IMR-90 (cell line): ENCODE data around the gene NKAIN2. TPM values are rescaled to one million over a fixed set of nuclear protein-coding genes. Genes with fewer than 3 reads are reported as not detected.
"Not testable (repeated sequence)": the region's sequence is repeated elsewhere in the genome, so short reads cannot be mapped to it uniquely, and the experiment has no call there.

Experiments
- ATAC-seq: fragments of 200-7000 bp; cut with Tn5 transposase; 2 replicates; pipeline ENCODE4 v1.9.1; 2020; ENCODE audit warnings: low read depth, mild to moderate bottlenecking, moderate library complexity
- BruUV-seq: library from RNA; stranded (reverse); fragments of 400-500 nt; replicated peaks from 2 replicates; lab custom pipeline; 2021; lab: Mats Ljungman, UMichigan
- CTCF ChIA-PET: fragments of 300-600 bp; formaldehyde crosslinking; extraction: SDS; loops from one replicate; lab custom pipeline; 2021; ENCODE audit warnings: antibody characterized with exemption; lab: Yijun Ruan, JAX
- POLR2A ChIA-PET: fragments of 300-600 bp; sonication (Branson Sonifier 250); formaldehyde crosslinking; loops from one replicate; lab custom pipeline; 2022; ENCODE audit warnings: antibody characterized with exemption; ENCODE audit not compliant: unreplicated experiment; lab: Charles Lee
- DNase-seq: peaks from one replicate; pipeline ENCODE4 v3.0.0; 2013
- H2AFZ ChIP-seq: replicated peaks from 2 replicates; pipeline ENCODE3; 2013; ENCODE audit warnings: low read length, mild to moderate bottlenecking; ENCODE audit not compliant: poor library complexity
- H2AK5ac ChIP-seq: 2 replicates; pipeline ENCODE4 v1.6.1; 2013; ENCODE audit warnings: low read depth, low read length, inconsistent platforms
- H2AK9ac ChIP-seq: replicated peaks from 2 replicates; pipeline ENCODE3; 2013; ENCODE audit warnings: mild to moderate bottlenecking, low read depth, low read length, moderate library complexity; ENCODE audit not compliant: poor library complexity
- H2BK120ac ChIP-seq: 2 replicates; pipeline ENCODE4 v1.6.1; 2013; ENCODE audit warnings: low read depth, low read length, inconsistent platforms
- H2BK15ac ChIP-seq: 3 replicates; pipeline ENCODE4 v1.6.1; 2013; ENCODE audit warnings: low read depth, low read length, inconsistent platforms
- H2BK20ac ChIP-seq: 2 replicates; pipeline ENCODE4 v1.6.1; 2013; ENCODE audit warnings: low read depth, mild to moderate bottlenecking, inconsistent platforms, low read length, moderate library complexity
- H2BK5ac ChIP-seq: 2 replicates; pipeline ENCODE4 v1.6.1; 2013; ENCODE audit warnings: mild to moderate bottlenecking, low read depth, low read length, inconsistent platforms; ENCODE audit not compliant: poor library complexity, severe bottlenecking
- H3K14ac ChIP-seq: replicated peaks from 2 replicates; pipeline ENCODE4 v1.6.1; 2013; ENCODE audit warnings: low read depth, low read length, inconsistent platforms
- H3K18ac ChIP-seq: 2 replicates; pipeline ENCODE4 v1.6.1; 2013; ENCODE audit warnings: low read depth, low read length, control low read depth
- H3K23ac ChIP-seq: 2 replicates; pipeline ENCODE4 v1.6.1; 2013; ENCODE audit warnings: low read depth, low read length, inconsistent platforms
- H3K27ac ChIP-seq: 2 replicates; pipeline ENCODE4 v1.5.1; 2013; ENCODE audit warnings: mild to moderate bottlenecking, control low read depth, low read length; ENCODE audit not compliant: insufficient read depth
- H3K27me3 ChIP-seq: 2 replicates; pipeline ENCODE4 v1.6.1; 2013; ENCODE audit warnings: low read length; ENCODE audit not compliant: control insufficient read depth, insufficient read depth
- H3K36me3 ChIP-seq: 2 replicates; pipeline ENCODE4 v1.6.1; 2013; ENCODE audit warnings: low read length, mixed read lengths; ENCODE audit not compliant: control insufficient read depth, insufficient read depth
- H3K4ac ChIP-seq: 2 replicates; pipeline ENCODE4 v1.6.1; 2013; ENCODE audit warnings: low read depth, low read length, inconsistent platforms
- H3K4me1 ChIP-seq: 2 replicates; pipeline ENCODE4 v1.6.1; 2013; ENCODE audit warnings: low read length, mixed read lengths; ENCODE audit not compliant: control insufficient read depth, insufficient read depth
- H3K4me2 ChIP-seq: 2 replicates; pipeline ENCODE4 v1.6.1; 2013; ENCODE audit warnings: low read depth, mild to moderate bottlenecking, control low read depth, low read length, moderate library complexity
- H3K4me3 ChIP-seq: 2 replicates; pipeline ENCODE4 v1.5.1; 2013; ENCODE audit warnings: low read depth, mild to moderate bottlenecking, control low read depth, low read length, moderate library complexity; ENCODE audit not compliant: insufficient read depth
- H3K56ac ChIP-seq: 2 replicates; pipeline ENCODE4 v1.6.1; 2013; ENCODE audit warnings: low read length, inconsistent platforms; ENCODE audit not compliant: insufficient read depth; ENCODE audit errors: extremely low read depth
- H3K79me1 ChIP-seq, 2 experiments: 2 replicates each; pipeline ENCODE4 v1.6.1; 2013; ENCODE audit warnings: low read length in 2 of 2, inconsistent platforms in 1 of 2, low read depth in 1 of 2
- H3K9ac ChIP-seq: 2 replicates; pipeline ENCODE4 v1.6.1; 2013; ENCODE audit warnings: low read depth, low read length, control low read depth
- H3K9me1 ChIP-seq: 2 replicates; pipeline ENCODE4 v1.6.1; 2013; ENCODE audit warnings: low read length, inconsistent platforms; ENCODE audit not compliant: insufficient read depth
- H3K9me3 ChIP-seq: 2 replicates; pipeline ENCODE4 v1.6.1; 2013; ENCODE audit warnings: low read length; ENCODE audit not compliant: control insufficient read depth, insufficient read depth
- H4K20me1 ChIP-seq: 2 replicates; pipeline ENCODE4 v1.6.1; 2013; ENCODE audit warnings: low read length, inconsistent platforms; ENCODE audit not compliant: insufficient read depth
- H4K5ac ChIP-seq: 2 replicates; pipeline ENCODE4 v1.6.1; 2013; ENCODE audit warnings: mild to moderate bottlenecking, low read depth, low read length, control low read depth
- H4K8ac ChIP-seq, 2 experiments: 2 replicates each; pipeline ENCODE4 v1.6.1; 2013; ENCODE audit warnings: low read depth in 2 of 2, low read length in 2 of 2, control low read depth in 1 of 2, inconsistent platforms in 1 of 2
- H4K91ac ChIP-seq: 2 replicates; pipeline ENCODE4 v1.6.1; 2013; ENCODE audit warnings: low read depth, low read length, inconsistent platforms; ENCODE audit not compliant: insufficient read depth
- WGBS, 2 experiments: methylation state at CpG; one replicate each; pipeline versions ENCODE4 v1.1.5 to v1.1.7; 2013; ENCODE audit warnings: missing lambda C conversion rate in 2 of 2; ENCODE audit not compliant: insufficient read length in 1 of 2; ENCODE audit errors: extremely low coverage in 2 of 2; 5-methylcytosine and 5-hydroxymethylcytosine counted together
- dilution Hi-C: fragments of 300-500 bp; cut with HindIII; formaldehyde crosslinking; loops from one replicate; pipeline ENCODE4 v1.14.3; 2018; ENCODE audit warnings: low sequenced_read_pairs; ENCODE audit not compliant: unreplicated experiment
- in situ Hi-C: fragments of 300-500 bp; cut with MboI; formaldehyde crosslinking; loops from 3 replicates; pipeline ENCODE4 v1.14.3; 2019; ENCODE audit warnings: low sequenced_read_pairs, inconsistent platforms, mixed read lengths
- intact Hi-C: fragments of 100-400 bp; cut with micrococcal nuclease; formaldehyde crosslinking; loops from 2 replicates; pipeline ENCODE4 v1.10.0; 2022
- polyA plus RNA-seq, 3 experiments: library from polyadenylated mRNA; depleted of rRNA; stranded (reverse); fragments of >200 nt; gene quantifications; 2 replicates each; pipeline ENCODE4 v1.2.3, GENCODE V29; 2012; ENCODE audit warnings: low replicate concordance in 1 of 3
- total RNA-seq: library from RNA; depleted of rRNA; stranded (reverse); fragments of >200 nt; gene quantifications from 2 replicates; pipeline ENCODE4 v1.2.3, GENCODE V29; 2012

Gene NKAIN2
- total and polyA plus RNA-seq, 2 of the 4 experiments (the other 2 are of a cell fraction) = not detected

DNA sequence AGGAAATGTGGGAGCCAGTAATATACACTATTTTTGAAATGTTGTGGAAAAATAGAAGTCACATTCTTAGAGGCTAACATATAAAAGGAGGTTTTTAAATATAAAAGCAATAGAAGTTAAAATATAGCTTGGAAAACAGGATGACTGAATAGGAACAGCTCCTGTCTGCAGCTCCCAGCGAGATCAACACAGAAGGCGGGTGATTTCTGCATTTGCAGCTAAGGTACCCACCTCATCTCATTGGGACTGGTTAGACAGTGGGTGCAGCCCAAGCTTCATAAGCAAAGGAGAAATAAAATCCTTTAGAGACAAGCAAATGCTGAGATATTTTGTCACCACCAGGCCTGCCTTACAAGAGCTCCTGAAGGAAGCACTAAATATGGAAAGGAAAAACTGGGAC, 434.7 kb downstream of the NKAIN2 start:
- H3K14ac ChIP-seq, H4K8ac ChIP-seq, H2BK20ac ChIP-seq, H2BK15ac ChIP-seq, intact Hi-C loops, H3K9me3 ChIP-seq, H3K9ac ChIP-seq, H2BK120ac ChIP-seq, H3K4ac ChIP-seq, H3K4me3 ChIP-seq, H2AFZ ChIP-seq, dilution Hi-C loops, H3K23ac ChIP-seq, H3K36me3 ChIP-seq, H3K79me1 ChIP-seq, H2AK5ac ChIP-seq, H4K91ac ChIP-seq, CTCF ChIA-PET, H3K9me1 ChIP-seq, H3K4me2 ChIP-seq, H3K27ac ChIP-seq, H4K5ac ChIP-seq, H2BK5ac ChIP-seq, H4K20me1 ChIP-seq, BruUV-seq, H3K18ac ChIP-seq, in situ Hi-C loops, POLR2A ChIA-PET, ATAC-seq, H3K56ac ChIP-seq, DNase-seq, H3K4me1 ChIP-seq, H2AK9ac ChIP-seq, H3K27me3 ChIP-seq: not testable (repeated sequence)
- WGBS, 2 experiments = no CpG with 5 or more reads among the region's 2 CpGs
